HT-29 (cell line): ENCODE results near the gene GADD45B. TPM values are rescaled to one million over a fixed set of nuclear protein-coding genes. Genes with fewer than 3 reads are reported as not detected.
"Not testable (repeated sequence)": the region's sequence is repeated elsewhere in the genome, so short reads cannot be mapped to it uniquely, and the experiment has no call there.

Experiments used
- DNase-seq: peaks from one replicate; pipeline ENCODE4 v3.0.0-alpha.2; 2015; ENCODE audit warnings: low spot score
- total RNA-seq: library from RNA; depleted of rRNA; stranded (reverse); fragments of >200 nt; shearing (Covaris generic); gene quantifications from 2 replicates; pipeline ENCODE4 v1.2.3, GENCODE V29; 2014

The GADD45B gene
- total RNA-seq, 1 experiment from 2014 or later = 15.2 TPM

DNA sequence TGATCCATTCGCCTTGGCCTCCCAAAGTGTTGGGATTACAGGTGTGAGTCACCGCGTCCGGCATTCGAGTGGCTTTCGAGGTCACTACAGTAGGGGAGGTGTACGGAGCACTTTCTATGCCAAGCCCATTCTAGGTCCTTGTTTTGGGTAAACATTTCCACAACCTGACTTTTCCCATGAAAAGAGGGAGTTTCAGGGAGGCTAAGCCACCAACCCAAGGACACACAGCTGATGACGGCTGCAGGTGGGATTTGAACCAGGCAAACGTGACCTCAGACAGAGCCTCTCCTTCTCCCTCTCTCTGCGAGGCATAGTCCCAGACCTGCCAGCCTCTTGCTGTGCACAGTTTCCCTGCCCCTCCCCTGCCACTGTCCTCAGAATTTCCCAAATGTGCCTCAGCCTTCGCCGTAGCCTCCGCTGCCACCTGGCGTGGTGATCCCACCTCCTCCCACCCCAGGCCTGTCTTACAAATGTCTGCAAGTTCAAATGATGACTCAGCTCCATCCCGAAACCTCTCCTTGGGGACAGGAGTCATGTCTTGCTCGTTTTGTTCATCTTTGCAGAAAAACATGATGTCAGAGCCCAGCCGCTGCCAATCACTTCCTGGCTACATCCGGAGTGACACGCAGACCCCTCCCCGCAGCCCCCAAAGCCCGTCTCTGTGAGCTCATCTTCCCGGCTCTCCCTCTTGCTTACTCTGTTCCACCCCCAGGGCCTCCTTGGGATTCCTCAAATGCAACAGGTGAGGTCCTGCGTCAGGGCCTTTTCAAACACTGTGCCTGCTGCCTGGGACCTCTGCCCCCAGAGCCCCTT, 6.6 kb upstream of the GADD45B start:
- no peak for DNase-seq

- not testable (repeated sequence) for DNase-seq
These were observed 6.1 kb upstream of the GADD45B start for GRCh38 chr19:2469915-2470200.

DNA sequence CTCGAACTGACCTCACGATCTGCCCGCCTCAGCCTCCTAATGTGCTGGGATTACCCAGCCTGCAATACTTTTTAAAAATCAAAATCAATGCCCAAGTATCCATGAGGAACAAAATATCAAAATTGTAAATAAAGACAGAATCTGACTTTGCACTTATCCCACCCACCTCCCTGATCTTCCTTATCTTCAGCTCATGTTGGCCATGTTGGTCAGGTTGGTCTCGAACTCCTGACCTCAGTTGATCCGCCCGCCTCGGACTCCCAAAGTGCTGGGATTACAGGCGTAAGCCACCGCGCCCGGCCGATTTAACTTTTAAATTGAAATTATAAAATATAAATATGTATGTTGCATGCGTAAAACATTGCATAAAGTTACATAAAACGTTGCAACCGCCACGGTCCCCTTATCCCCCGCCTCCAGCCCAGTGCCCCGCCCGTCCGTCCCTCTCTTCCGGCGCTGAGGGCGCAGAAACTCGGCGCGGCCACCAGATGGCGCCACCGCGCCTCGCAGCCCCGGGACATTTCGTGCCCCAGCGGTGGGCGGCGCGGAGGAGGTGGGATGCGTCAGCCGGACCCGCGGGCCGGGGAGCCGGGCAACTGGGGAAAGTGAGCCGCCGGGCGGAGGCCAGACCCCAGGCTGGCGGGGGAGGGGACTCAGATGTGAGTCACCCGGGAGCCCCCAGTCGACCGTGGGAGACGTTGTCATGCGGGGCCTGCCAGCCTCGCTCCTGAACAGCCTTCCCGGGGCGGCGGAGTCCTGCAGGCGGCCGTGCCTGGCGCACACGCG, 1.5 kb upstream of the GADD45B start:
- peak; percentile 55 for DNase-seq

GRCh38 chr19:2475018-2475701, 767 bp upstream of the GADD45B start:
- DNase-seq = peak; percentile 25

- no peak for DNase-seq
These were observed 669 bp downstream of the GADD45B start for GRCh38 chr19:2476451-2477140.

- DNase-seq = peak; percentile 34
These were observed 1.3 kb downstream of the GADD45B start for GRCh38 chr19:2477141-2477710.

GRCh38 chr19:2477732-2478191, 1.8 kb downstream of the GADD45B start:
- DNase-seq = no peak

DNA sequence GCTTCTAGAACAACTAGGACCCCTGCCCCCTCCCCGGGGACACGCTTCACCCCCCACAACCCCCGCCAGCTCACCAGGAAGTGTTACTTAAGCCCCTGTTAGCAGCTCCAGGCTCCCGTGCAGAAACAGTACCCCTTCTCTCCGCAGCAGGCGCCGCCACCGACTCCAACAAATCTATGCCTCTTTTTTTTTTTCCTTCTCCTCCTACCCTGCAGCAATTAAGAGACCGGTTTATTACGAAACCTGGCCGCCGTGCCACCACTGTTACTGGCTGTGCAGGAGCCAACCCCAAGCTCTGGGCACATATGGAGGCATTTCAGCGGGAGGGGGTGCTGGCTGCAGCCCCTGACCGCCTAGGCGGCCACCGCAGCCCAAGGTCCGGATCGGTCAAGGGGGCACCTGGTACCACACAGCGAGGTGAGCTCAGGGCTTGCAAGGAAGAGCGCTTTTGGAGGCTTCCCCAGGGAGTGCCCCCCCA, 2.4 kb downstream of the GADD45B start:
- peak; percentile 53 for DNase-seq

GRCh38 chr19:2478756-2479555, 3.0 kb downstream of the GADD45B start:
- DNase-seq = no peak

GRCh38 chr19:2479556-2480194, 3.7 kb downstream of the GADD45B start:
- no peak for DNase-seq

DNA sequence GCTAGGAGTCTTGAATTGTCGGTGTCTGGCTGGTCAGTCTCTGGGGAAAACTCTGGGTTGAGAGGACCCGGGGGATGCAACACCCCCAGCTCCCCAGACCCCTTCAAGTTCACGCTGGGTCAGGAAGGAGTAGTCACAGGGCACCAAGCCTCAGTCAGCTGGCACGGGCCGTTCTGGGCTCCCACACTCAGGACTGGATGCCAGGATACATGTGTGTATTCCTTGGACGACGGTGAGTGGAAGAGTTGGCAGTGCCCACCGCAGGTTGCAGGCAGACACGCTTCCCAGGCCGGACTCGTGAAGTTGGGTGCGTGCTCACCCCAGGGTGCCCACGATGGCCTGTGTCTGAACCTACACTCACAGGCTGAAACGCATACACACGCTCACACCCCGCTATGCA, 5.5 kb downstream of the GADD45B start:
- no peak for DNase-seq

GRCh38 chr19:2482354-2483038, 6.6 kb downstream of the GADD45B start:
- no peak for DNase-seq

- DNase-seq = no peak
These were observed 7.2 kb downstream of the GADD45B start for GRCh38 chr19:2483084-2483483.

DNA sequence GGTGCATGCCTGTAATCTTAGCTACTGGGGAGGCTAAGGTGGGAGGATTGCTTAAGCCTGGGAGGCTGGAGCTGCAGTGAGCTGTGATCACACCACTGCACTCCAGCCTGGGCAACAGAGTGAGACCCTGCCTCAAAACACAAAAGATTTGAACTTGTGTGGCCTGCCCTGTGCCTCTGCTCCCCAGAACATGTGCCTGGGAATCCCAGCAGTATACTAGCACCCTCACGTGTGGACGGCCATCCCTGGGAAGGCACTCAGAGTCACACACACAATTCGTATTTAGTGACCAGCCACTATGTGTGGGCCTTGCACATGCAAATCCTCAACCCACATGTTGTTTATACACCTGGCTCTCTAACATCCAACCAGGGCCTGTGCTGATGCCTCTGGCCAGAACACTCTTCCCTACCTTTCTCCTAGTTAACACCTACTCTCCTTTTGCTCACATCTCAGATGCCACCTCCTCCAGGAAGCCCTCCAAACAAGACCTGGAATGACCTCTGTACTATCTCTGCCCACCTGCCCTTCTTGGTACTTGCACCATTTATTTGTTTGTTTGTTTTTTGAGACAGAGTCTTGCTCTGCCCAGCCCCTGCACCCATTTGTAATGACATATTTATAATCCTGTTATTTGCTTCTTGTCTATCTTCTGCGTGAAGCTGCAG, 7.7 kb downstream of the GADD45B start:
- DNase-seq = no peak

GRCh38 chr19:2484178-2484937, 8.4 kb downstream of the GADD45B start:
- DNase-seq = no peak

- no peak for DNase-seq
These were observed 9.5 kb downstream of the GADD45B start for GRCh38 chr19:2485428-2485827.

- no peak for DNase-seq
These were observed 11.2 kb downstream of the GADD45B start for GRCh38 chr19:2487090-2487489.

DNA sequence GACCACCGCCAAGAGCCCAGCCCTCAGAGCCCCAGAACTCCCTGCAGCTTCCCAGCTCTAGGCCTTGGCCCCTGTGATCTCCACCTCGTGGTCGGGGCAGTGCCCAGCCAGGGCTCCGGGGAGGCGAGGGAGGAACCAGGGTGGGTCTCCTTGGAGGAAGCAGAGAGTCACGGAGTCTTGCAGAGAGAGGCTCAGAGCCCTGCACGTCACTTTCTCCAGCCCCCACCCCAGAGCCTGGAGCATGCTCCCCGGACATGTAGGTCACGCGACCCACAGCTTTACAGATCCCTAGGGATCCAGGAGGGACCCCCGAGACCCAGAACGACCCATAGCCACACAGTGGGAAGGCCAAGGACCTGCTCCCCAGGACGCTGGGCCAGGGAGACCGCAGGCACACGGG, 11.9 kb downstream of the GADD45B start:
- DNase-seq = peak; percentile 36
